Lower leg skin (tissue), 4 donors: ENCODE data around the gene SLIRP. TPM values are rescaled to one million over a fixed set of nuclear protein-coding genes. Genes with fewer than 3 reads are reported as not detected.
A peak's percentile ranks its signal among the peaks of the same experiment; 100 is the strongest.

Experiments
- DNase-seq, 2 donors: peaks; one replicate each; pipeline ENCODE4 v3.0.0-alpha.2; 2019; ENCODE audit warnings: low spot score in 2 of 2
- H3K4me3 ChIP-seq: fragments of 200-600 bp; sonication (generic); 2 replicates; pipeline ENCODE4 v1.5.1; 2017; ENCODE audit warnings: mild to moderate bottlenecking, low read depth; ENCODE audit not compliant: poor library complexity, severe bottlenecking
- POLR2A ChIP-seq, 2 donors: fragments of 450-650 bp; IDR thresholded peaks; one replicate each; pipeline ENCODE4 v1.6.1; 2016 to 2017; ENCODE audit warnings: antibody characterized with exemption in 2 of 2, mild to moderate bottlenecking in 1 of 2, moderate library complexity in 1 of 2
- WGBS, 2 donors: methylation state at CpG; one replicate each; pipeline ENCODE4 v1.1.5; 2018; 5-methylcytosine and 5-hydroxymethylcytosine counted together
- intact Hi-C: fragments of 100-400 bp; cut with DNase I; formaldehyde crosslinking; loops from one replicate; pipeline ENCODE4 v1.15.0; 2023; ENCODE audit warnings: low total_unique reads
- total RNA-seq, 4 donors: library from RNA; depleted of rRNA; stranded (reverse); fragments of >200 nt; gene quantifications; one replicate each; pipeline ENCODE4 v1.1.0, GENCODE V29; 2016
- TF ChIP-seq, protein P1 (sequence below), 3 donors: fragments of 450-650 bp; IDR thresholded peaks; one replicate each; pipeline ENCODE4 v1.5.1; 2016; ENCODE audit warnings: antibody characterized with exemption in 3 of 3, mild to moderate bottlenecking in 3 of 3, moderate library complexity in 2 of 3

SLIRP gene
- total RNA-seq, 4 donors from 2014 or later: 87.1 to 309 (median 107) TPM

- no peak for DNase-seq
- H3K4me3 ChIP-seq: no peak overlapping the region
- WGBS, 2 donors: 94 to 96% methylated on average over 2 of the region's 2 CpGs
- intact Hi-C loops: no loop called here
- TF ChIP-seq, protein P1, sequence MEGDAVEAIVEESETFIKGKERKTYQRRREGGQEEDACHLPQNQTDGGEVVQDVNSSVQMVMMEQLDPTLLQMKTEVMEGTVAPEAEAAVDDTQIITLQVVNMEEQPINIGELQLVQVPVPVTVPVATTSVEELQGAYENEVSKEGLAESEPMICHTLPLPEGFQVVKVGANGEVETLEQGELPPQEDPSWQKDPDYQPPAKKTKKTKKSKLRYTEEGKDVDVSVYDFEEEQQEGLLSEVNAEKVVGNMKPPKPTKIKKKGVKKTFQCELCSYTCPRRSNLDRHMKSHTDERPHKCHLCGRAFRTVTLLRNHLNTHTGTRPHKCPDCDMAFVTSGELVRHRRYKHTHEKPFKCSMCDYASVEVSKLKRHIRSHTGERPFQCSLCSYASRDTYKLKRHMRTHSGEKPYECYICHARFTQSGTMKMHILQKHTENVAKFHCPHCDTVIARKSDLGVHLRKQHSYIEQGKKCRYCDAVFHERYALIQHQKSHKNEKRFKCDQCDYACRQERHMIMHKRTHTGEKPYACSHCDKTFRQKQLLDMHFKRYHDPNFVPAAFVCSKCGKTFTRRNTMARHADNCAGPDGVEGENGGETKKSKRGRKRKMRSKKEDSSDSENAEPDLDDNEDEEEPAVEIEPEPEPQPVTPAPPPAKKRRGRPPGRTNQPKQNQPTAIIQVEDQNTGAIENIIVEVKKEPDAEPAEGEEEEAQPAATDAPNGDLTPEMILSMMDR (IDR thresholded peaks at IDR 0.05): no peak
- TF ChIP-seq POLR2A (IDR thresholded peaks at IDR 0.05): no peak
These were observed 16.6 kb upstream of the SLIRP start for GRCh38 chr14:77691259-77691658.

DNA sequence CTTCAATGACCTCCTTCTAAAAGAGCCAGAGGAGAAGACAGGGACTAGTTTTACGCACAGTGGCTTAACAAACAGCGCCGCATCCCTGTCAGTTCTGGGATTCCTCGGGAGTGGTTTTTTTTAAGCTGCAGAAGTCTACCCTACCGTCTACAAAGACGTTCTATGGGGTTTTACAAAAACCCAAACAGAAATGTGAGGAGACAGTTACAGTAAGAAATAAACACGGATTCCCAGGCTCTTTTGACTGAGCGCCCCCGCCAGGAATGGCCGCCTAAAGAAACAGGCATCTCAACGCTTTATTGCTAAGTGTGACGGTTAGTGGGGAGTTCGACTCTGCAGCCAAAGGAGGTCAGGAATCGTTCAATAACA lies 564 bp upstream of the SLIRP start:
- intact Hi-C loops: loop anchor here (10.0 kb wide), 2 partner anchors 243 to 363 kb away; no protein-coding TSS in a partner anchor

DNA sequence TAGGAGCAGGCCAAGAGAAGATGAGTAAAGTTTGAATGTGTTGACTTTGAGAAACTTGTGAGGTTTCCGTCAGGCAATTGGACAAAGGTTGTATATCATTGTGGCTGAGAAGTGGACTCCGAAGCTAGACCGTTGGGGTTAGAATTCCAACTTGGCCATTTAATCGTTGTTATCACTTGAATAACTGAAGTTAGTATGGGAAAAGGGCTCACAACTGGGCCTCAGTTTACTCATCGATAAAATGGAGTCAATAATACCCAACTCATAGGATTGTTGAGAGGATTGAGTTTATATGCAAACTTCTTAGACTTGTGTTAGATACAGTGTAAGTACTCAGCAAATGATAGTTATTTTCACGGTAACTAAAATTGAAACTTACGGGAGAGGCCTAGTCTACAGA lies 846 bp downstream of the SLIRP start:
- TF ChIP-seq, protein P1 (IDR thresholded peaks at IDR 0.05): no peak
- TF ChIP-seq POLR2A (IDR thresholded peaks at IDR 0.05): no peak
- WGBS, 2 donors: 22 to 23% methylated on average over 7 of the region's 7 CpGs
- no peak for DNase-seq
- H3K4me3 ChIP-seq: no peak overlapping the region
- intact Hi-C loops: loop anchor here (10.0 kb wide), 2 partner anchors 244 to 364 kb away; no protein-coding TSS in a partner anchor

More for the DNA sequence above, 564 bp upstream of the SLIRP start:
- WGBS, 2 donors: 0 to 2% methylated on average over 14 of the region's 14 CpGs
- DNase-seq: peak in 1 of 2 donors; percentile 17
- TF ChIP-seq, protein P1 (IDR thresholded peaks at IDR 0.05): no peak
- no peak for TF ChIP-seq POLR2A (IDR thresholded peaks at IDR 0.05)
- H3K4me3 ChIP-seq: peak overlapping the region; percentile 95

DNA sequence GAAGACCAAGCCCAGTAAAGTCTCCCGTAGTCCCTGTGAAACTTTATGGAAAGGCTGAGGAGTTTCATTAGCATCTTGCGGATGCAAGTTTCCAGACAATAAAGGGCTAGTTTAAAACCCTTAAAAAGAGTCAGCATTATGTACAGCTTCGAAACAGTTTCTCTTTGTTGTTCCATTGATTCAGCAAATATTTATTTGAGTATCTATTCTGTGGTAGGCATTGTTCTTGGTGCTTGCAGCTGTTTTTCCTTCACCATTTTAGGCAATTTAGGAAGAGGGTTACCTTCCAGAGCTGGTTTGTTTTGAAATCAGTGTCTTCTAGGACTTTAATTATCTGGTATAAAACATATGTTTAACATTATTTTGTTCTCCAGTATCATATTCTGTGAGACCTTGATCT lies 1.5 kb downstream of the SLIRP start:
- H3K4me3 ChIP-seq: no peak overlapping the region
- intact Hi-C loops: loop anchor here (10.0 kb wide), 2 partner anchors 245 to 365 kb away; no protein-coding TSS in a partner anchor
- TF ChIP-seq POLR2A (IDR thresholded peaks at IDR 0.05): no peak
- TF ChIP-seq, protein P1 (IDR thresholded peaks at IDR 0.05): no peak
- no peak for DNase-seq
- 89 to 93% methylated on average over 3 of the region's 3 CpGs for WGBS, 2 donors

- H3K4me3 ChIP-seq: no peak overlapping the region
- WGBS, 2 donors: 78 to 85% methylated on average over 2 of the region's 2 CpGs
- TF ChIP-seq POLR2A (IDR thresholded peaks at IDR 0.05): no peak
- TF ChIP-seq, protein P1 (IDR thresholded peaks at IDR 0.05): no peak
- intact Hi-C loops: no loop called here
- DNase-seq: no peak
These were observed 2.5 kb downstream of the SLIRP start for GRCh38 chr14:77710364-77710763.

- DNase-seq: no peak
- no peak overlapping the region for H3K4me3 ChIP-seq
- no peak for TF ChIP-seq POLR2A (IDR thresholded peaks at IDR 0.05)
- TF ChIP-seq, protein P1 (IDR thresholded peaks at IDR 0.05): no peak
- intact Hi-C loops: no loop called here
- 90 to 95% methylated on average over 6 of the region's 6 CpGs for WGBS, 2 donors
These were observed 7.0 kb downstream of the SLIRP start for GRCh38 chr14:77714926-77715325.
